ENCODE measurements around the gene RFX4. TPM values are rescaled to one million over a fixed set of nuclear protein-coding genes. Genes with fewer than 3 reads are reported as not detected.

The RFX4 gene
- total RNA-seq, 1 experiment from 2014 or later: not detected

- no peaks in the 10 kb centered on the region for H3K9me2 ChIP-seq (ENCODE audit: insufficient read depth)
- TF ChIP-seq RAD21 (IDR thresholded peaks at IDR 0.05; ENCODE audit: low read depth): 0 out of 2 replicates have a peak, but pooled peaks have one; percentile 22
- TF ChIP-seq CTCF (IDR thresholded peaks at IDR 0.05 in 2 of 3, conservative IDR thresholded peaks at IDR 0.05 in 1 of 3; ENCODE audit: borderline replicate concordance in 1 of 3, insufficient read depth in 1 of 3, low read depth in 2 of 3, low read length in 2 of 3): peak in 2 of 3 experiments; percentile 7 to 17; a peak in 1 of 6 replicates
- TF ChIP-seq REST (IDR thresholded peaks at IDR 0.05; ENCODE audit: low read depth): no peak
- POLR2A ChIA-PET: no interaction called here
- no peaks in the 10 kb centered on the region for H3K79me2 ChIP-seq (ENCODE audit: insufficient read depth, low read length)
- H2AFZ ChIP-seq (ENCODE audit: low read depth, low read length, poor library complexity, severe bottlenecking): no peak overlapping the region
- no peak overlapping the region for H3K4me2 ChIP-seq (ENCODE audit: low read length)
- peaks cover 22 to 35% of the 10 kb centered on the region in 2 experiments for H3K4me1 ChIP-seq (ENCODE audit: control insufficient read depth in 1 of 2, insufficient read depth in 2 of 2, low read length in 2 of 2)
- H3K9ac ChIP-seq (ENCODE audit: low read length): no peak overlapping the region
- RAD21 ChIA-PET (ENCODE audit: low non-redundant PET in 1 of 2, low total read pairs in 2 of 2, uncharacterized antibody in 2 of 2, unreplicated experiment in 2 of 2): no interaction called here
- H3K27me3 ChIP-seq (ENCODE audit: insufficient read depth, low read length): no peaks in the 10 kb centered on the region
- H3K36me3 ChIP-seq (ENCODE audit: control insufficient read depth in 1 of 2, insufficient read depth in 2 of 2, low read length in 2 of 2): no peaks in the 10 kb centered on the region
- no peaks in the 10 kb centered on the region for H4K20me1 ChIP-seq (ENCODE audit: insufficient read depth)
- BruUV-seq (replicated peaks): no TSS peak
- DNase-seq (ENCODE audit: low read depth, low spot score) (no peak), ATAC-seq (no peak)
- no peak overlapping the region for H3K4me3 ChIP-seq (replicated peaks in 1 of 2; ENCODE audit: low read depth in 1 of 2, low read length in 2 of 2)
- no peak overlapping the region for H3K27ac ChIP-seq (ENCODE audit: low read depth, low read length)
- CTCF ChIA-PET: no interaction called here
- no peaks in the 10 kb centered on the region for H3K9me3 ChIP-seq (ENCODE audit: control insufficient read depth in 1 of 2, insufficient read depth in 1 of 2, low read depth in 1 of 2, low read length in 2 of 2)
- intact Hi-C loops (cut with micrococcal nuclease): no loop called here
Observed at GRCh38 chr12:106631150-106631549, 48.3 kb downstream of the RFX4 start.

All from HCT116 (cell line).